Articular chondrocyte of knee joint (primary cell): ENCODE measurements around the gene PDCD5. TPM values are rescaled to one million over a fixed set of nuclear protein-coding genes. Genes with fewer than 3 reads are reported as not detected.

Experiments
- small RNA-seq: library from RNA; depleted of rRNA; stranded (forward); fragments of <200 nt; gene quantifications from one replicate; pipeline ENCODE3, GENCODE V24; 2012
- total RNA-seq: library from RNA; depleted of rRNA; stranded (reverse); fragments of >200 nt; gene quantifications from 2 replicates; pipeline ENCODE4 v1.2.3, GENCODE V29; 2012

Gene PDCD5, protein sequence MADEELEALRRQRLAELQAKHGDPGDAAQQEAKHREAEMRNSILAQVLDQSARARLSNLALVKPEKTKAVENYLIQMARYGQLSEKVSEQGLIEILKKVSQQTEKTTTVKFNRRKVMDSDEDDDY
- total RNA-seq: 92.6 and 99.8 TPM in 2 replicates

DNA sequence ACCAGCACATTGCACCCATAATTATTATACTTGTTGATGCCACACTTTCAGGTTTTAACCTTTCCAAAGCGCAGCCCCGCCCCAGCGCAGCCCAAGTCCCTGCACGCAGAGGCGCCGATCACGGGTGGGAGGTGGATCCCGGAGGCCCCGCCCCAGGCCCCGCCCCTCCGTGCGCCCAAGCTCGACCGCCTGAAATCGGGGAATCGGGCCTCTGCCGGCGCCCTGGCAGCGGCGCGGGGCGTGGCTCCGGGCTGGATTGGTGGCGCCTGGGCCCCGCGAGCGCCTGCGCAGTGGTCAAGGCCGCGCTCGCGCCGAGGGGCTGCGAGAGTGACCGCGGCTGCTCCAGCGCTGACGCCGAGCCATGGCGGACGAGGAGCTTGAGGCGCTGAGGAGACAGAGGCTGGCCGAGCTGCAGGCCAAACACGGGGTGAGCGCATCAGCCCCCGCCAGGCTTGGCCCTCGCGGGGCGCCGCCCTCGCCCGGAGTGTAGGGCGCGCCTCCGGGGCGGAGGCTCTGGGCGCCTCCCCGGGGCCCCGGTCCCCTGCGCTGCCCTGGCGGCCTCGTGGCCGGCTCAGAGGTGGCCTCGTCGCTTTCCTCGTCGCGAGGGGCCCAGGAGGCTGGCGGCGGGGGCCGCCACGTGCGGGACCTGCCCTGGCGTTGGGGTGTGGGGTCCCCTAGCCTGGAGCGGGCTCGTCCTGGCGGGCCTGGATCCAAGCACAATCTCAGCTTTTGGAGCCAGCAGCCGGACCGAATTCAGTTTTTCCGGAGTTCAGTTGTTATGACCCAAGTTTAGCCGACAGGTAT is at the start of gene PDCD5:
Gene PDCD5, plus strand, starts transcription at position 290 of the 804 bp plus-strand sequence. Its CDS starts 72 bp downstream, at position 362.

Small RNA genes lying within 50 kb of the gene (small RNA-seq; reads per million reads assigned to genes)
- gene SNORA68B: not detected

Other genes with a start within 250 kb of the PDCD5 start
- 14.6 and 16.3 TPM in 2 replicates for gene ZNF507, start 235.6 kb upstream of the PDCD5 start, total RNA-seq
- gene DPY19L3, start 175.4 kb upstream of the PDCD5 start, total RNA-seq: 26.7 and 39.1 TPM in 2 replicates
- 27.4 and 29.6 TPM in 2 replicates for gene ANKRD27, start 94.0 kb downstream of the PDCD5 start, total RNA-seq
- gene RGS9BP, start 94.7 kb downstream of the PDCD5 start, total RNA-seq: 0.11 and 0.26 TPM in 2 replicates
- 11.8 and 13.6 TPM in 2 replicates for gene NUDT19, start 110.6 kb downstream of the PDCD5 start, total RNA-seq
- 0.26 and 1.4 TPM in 2 replicates for gene TDRD12, start 138.6 kb downstream of the PDCD5 start, total RNA-seq